Activated T-cell treated with anti-CD3 and anti-CD28 coated beads for 1 hour (primary cell): Measurements from ENCODE around the gene PKNOX2.

ENCODE experiments used
- DNase-seq: peaks from one replicate; pipeline ENCODE4 v3.0.0-alpha.2; 2020; ENCODE audit warnings: low read depth

The PKNOX2 gene

DNA sequence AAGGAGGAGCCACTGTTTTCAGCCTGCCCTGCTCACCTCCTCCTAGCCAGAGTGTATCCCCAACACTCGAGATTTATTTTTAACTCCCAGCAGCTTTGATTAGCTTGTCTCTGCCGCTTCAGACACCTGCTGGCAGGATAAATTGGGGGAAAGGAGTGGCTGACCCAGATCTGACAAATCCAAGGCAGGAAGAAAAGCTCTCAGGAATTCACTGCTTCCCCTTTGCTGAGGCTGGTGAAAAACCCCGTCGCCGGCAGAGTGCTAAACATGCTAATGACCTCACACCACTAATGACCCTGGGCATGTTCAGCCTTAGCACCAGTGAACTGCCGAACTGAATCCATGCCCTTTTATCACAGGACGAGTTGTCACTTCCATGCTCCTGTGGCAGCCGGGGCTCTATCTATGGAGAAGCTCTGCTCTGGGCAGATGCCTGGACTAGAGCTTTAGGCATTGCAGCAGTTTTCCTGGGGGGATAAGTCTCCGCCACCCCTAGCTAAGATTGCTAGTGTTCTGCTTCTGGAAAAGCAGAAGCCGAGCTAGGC is 279.3 kb downstream of the PKNOX2 start:
- DNase-seq: no peak

- DNase-seq: no peak
Measured at GRCh38 chr11:125445731-125446130, 281.2 kb downstream of the PKNOX2 start.

- no peak for DNase-seq
Measured at GRCh38 chr11:125446279-125446678, 281.7 kb downstream of the PKNOX2 start.

GRCh38 chr11:125447721-125448120 is 283.2 kb downstream of the PKNOX2 start:
- DNase-seq: no peak

DNA sequence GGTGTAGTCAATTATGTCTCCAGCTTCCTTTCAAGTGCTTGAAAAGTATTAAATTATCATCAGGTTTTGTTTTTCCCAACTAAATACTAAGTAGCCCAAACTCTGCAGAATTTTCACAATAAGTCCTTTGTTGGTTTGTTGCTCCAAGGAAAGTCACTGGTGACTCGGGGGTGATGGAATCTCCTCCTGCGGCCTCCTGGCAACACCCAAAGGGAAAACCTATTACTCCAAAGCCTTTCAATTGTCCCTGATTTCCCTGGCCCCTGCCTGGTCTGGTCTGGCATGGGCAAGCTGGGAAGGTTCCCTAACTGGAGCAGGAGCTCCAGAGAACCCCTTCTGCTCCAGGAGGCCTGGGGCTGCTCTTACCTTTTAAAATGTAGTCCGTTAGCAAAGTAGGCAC is 283.6 kb downstream of the PKNOX2 start:
- no peak for DNase-seq

GRCh38 chr11:125449565-125449964 is 285.0 kb downstream of the PKNOX2 start:
- no peak for DNase-seq

DNA sequence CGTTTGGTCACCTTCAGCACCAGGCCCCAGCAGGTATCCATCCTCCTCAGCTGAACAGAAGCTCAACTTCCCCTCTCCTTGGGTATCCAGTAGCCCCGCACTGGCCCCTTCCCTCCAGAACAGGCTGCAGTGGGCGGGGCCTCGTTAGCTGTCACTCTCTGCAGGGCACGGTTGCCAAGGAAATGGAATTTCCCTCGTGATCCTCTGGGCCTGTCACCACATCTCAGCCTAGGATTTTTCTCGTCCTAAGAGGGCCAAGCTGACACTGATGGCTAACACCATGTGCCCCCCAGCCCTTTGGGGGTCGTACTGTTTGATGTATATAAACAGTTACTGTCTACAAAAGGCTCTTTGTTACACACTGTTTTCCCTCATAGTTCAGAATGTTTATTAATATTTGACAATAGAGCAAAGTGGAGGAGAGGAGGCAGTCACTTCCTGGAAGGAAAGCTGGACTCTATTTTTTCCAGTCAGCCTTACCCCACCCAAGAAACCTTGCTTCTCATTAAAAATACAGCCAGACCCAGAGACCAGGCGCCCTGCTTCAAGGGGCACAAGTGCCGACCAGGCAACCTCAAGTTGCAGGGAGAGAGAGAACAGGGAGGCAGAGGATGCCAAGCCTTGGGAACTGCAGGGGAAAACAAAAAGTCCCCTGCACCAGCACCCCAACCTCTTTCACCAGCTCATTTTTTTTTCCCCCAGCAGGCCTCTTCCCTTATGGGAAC is 287.0 kb downstream of the PKNOX2 start:
- DNase-seq: no peak

DNA sequence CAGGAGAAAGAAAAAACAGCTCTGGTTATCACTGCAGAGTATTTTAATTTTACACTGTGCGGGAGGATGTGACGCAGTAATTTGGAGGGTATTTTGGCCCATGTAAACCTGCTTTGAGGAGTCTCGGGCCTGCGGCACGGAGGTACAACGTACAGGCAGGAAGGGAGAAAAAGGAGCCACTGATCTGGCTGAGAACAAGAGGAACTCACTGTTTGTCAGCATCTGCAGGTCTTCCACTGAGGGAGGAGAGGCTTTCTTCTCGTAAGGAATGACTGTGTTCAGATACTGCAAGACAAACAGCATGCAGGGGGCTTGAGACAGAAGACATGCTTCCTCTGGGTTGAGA is 287.5 kb downstream of the PKNOX2 start:
- no peak for DNase-seq

DNA sequence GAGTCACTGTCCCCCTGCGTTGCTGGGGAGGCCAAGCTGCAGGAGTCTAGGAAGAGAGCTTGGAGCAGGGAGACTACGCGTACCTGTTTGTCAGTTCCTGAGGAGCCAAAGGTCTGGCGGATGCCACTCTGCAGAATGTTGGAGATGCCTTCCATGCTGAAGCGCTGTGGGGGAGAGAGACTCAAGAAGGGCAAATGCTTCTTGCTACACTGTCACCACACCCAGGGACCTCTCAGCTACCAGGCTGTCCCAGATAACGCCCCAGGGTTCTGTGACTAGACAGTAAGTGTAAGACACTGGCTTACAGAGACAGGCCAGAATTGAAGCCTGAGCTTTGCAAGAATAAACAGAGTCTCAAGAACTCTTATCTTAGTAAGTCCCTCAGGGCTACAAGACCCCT is 289.5 kb downstream of the PKNOX2 start:
- no peak for DNase-seq

GRCh38 chr11:125455851-125456250 is 291.3 kb downstream of the PKNOX2 start:
- DNase-seq: no peak

DNA sequence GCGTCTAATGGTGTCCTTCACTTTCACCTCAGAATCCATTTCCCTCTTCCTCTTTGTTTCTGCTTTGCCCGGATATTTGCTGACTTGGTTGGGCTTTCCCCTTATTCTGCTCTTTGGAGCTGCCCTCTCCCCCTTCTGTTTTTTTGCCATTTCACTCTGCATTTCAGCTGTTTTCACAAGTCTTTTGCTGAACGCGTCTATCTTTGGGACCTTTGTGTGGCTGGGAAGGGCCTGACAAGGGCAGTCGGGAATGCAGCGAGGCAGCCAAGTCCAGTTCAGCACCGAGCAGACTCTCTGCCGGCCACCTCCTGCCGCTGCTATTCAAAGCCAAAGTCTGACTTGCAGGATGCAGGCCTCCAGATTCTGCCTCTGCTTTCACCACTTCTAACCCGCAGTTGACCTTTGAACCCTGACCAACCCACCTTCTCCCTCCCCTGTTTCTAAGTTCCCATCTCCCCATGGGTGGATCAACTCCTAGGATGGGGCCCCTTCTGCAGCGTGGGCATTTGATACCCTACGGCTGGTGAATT is 293.3 kb downstream of the PKNOX2 start:
- no peak for DNase-seq

DNA sequence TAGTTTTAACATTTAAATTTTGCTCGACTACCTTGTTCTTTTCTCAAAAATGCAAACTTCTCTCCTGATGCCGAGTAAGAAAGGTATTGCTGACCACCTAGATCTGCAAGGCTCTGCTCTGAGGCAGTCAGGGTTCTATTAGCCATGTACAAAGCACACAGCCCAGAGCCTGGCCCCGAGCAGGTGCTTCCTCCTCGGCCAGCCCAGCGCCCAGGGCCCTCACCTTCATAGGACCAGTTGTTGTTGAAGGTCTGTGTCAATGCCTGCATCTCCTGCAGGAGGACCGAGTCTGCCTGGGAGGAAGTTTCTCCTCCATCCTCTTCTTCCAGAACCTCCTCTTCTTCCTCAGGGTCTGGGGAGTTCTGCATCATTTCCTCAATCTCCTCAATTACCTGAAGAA is 295.7 kb downstream of the PKNOX2 start:
- DNase-seq: no peak

DNA sequence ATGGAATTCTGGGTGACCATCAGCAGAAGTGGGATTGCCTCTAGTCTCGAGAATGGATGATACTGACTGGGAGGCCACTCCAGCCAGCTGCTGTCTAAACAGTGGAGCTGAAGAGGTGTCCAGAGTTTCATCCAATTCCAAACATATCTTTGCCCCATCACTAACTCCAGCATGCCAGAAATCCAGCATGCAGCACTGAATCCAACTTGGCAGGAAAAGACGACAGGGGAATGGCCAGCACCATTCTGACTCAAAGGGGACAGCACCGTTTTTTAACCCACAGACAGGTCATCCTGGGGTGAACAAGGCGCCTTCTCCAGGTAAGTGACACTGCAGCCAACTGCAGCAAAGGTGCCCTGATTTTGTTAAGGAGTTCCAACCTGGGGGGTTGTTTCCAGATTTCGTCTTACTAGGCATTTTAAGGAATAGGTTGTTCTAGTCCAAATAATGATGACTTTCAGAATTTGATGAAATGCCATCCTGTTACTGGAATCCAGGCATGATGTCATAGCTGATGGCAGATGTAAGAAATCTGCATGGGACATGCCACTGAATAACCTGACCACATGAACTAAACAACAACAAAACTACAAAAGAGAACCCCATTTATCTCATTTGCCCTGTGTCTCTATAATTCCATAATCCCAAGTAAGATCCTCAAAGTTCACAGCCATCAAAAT is 299.2 kb downstream of the PKNOX2 start:
- DNase-seq: no peak

DNA sequence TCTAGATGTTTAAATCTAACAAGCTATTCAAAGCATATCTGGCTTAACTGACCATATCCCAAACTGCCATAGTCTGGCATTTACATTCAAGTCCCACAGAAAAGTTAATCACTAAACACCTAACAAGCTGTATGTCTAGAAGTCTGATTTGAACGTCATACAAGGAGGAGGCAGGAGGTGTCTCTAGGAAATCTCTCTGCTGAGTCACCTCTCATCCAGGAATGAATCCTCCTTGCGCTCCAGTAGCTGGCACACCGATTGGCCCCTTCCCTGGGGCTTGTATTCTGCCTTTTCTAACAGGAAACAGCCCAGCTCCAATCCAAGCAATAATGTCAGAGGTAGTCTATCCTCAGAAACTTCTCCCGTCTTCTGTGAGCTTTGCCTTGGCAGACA is 299.7 kb downstream of the PKNOX2 start:
- no peak for DNase-seq

GRCh38 chr11:125464666-125465065 is 300.1 kb downstream of the PKNOX2 start:
- DNase-seq: no peak

DNA sequence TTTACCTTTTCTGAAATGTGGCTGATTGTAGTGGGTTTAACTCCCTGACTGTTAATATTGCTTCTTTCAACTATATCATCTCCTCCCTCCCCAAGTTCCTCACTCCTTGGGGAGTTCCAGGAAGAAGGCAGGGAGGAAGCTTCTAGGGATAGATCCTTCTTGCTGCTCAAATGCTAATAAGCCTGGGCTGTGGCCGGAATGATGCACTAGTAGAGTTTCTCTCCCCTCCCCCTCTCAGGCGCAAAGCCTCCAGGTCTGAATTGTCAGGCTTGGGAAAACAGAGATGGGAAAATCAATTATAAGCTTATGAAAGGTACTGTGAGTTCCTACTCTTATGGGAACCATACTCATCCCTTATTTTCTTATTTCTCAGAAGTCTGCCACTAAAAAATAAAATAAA is 300.7 kb downstream of the PKNOX2 start:
- no peak for DNase-seq

GRCh38 chr11:125465701-125466100 is 301.1 kb downstream of the PKNOX2 start:
- DNase-seq: no peak

DNA sequence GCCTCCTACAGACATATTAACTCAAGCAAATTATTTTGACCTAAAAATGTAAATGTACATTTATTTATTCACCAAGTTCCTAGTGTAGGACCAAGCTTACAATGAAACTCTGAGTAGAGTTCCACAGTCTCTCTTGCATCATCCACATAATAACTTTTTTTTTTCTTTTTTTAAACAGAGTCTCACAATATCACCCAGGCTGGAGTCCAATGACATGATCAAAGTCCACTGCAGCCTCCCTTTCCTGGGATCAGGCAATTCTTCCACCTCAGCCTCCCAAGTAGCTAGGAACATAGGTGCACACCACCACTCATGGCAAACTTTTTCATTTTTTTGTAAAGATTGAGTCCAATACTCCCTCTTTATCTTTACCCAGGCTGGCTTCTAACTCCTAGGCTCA is 303.5 kb downstream of the PKNOX2 start:
- DNase-seq: no peak

- DNase-seq: no peak
Measured at GRCh38 chr11:125468852-125469251, 304.3 kb downstream of the PKNOX2 start.

GRCh38 chr11:125470355-125470754 is 305.8 kb downstream of the PKNOX2 start:
- DNase-seq: no peak

GRCh38 chr11:125476721-125477120 is 312.2 kb downstream of the PKNOX2 start:
- no peak for DNase-seq

GRCh38 chr11:125479137-125479536 is 314.6 kb downstream of the PKNOX2 start:
- no peak for DNase-seq

DNA sequence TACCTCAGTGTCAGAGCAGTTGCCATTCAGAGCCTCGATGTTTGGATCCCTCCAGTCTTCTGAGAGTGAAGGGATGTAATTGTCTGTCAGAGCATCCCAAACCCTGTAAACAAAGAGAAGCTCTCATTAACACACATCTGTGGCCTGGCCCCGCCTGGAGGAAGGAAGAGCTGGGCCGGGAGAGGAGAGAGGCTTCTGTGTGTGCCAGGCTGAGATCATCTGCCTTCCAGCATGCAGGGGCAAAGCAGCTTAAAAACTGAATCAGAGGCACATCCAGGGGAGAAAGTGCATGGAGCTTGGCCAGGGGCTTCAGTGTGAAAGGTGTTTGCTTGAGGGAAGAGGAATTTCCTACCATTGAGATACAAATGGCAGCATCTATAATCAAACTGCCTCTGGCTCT is 317.0 kb downstream of the PKNOX2 start:
- no peak for DNase-seq
